CD4-positive, alpha-beta memory T cell (primary cell): ENCODE data around the gene SLC9A9. TPM values are rescaled to one million over a fixed set of nuclear protein-coding genes. Genes with fewer than 3 reads are reported as not detected.

ENCODE experiments used
- CTCF ChIA-PET: fragments of 350-600 bp; sonication (Branson Sonifier 250); formaldehyde crosslinking; loops from one replicate; lab custom pipeline; 2021; ENCODE audit warnings: inconsistent platforms; ENCODE audit not compliant: partially characterized antibody; lab: Charles Lee
- POLR2A ChIA-PET: fragments of 350-600 bp; sonication (Branson Sonifier 250); formaldehyde crosslinking; loops from one replicate; lab custom pipeline; 2021; ENCODE audit not compliant: partially characterized antibody; lab: Charles Lee
- DNase-seq, 5 donors: peaks; one replicate each; pipeline versions ENCODE4 v3.0.0 to v3.0.0-alpha.2; 2020 to 2022; ENCODE audit warnings: mixed read lengths in 1 of 5
- H3K27ac ChIP-seq: one replicate; pipeline ENCODE4 v1.7.0; 2013; ENCODE audit warnings: low read depth, low read length
- H3K27me3 ChIP-seq: 2 replicates; pipeline ENCODE4 v1.7.0; 2013; ENCODE audit warnings: mild to moderate bottlenecking, low read length, moderate library complexity; ENCODE audit not compliant: insufficient read depth
- H3K36me3 ChIP-seq: 2 replicates; pipeline ENCODE4 v1.7.0; 2013; ENCODE audit warnings: mild to moderate bottlenecking, low read length, moderate library complexity; ENCODE audit not compliant: insufficient read depth
- H3K4me1 ChIP-seq: 2 replicates; pipeline ENCODE4 v1.7.0; 2013; ENCODE audit warnings: mild to moderate bottlenecking, low read length, moderate library complexity; ENCODE audit not compliant: insufficient read depth
- H3K4me3 ChIP-seq, 2 donors: one replicate each; pipeline ENCODE4 v1.7.0; 2013; ENCODE audit warnings: low read length in 2 of 2, mild to moderate bottlenecking in 1 of 2
- H3K9me3 ChIP-seq, 2 donors: one replicate each; pipeline ENCODE4 v1.7.0; 2013; ENCODE audit warnings: low read length in 2 of 2, control low read depth in 1 of 2; ENCODE audit not compliant: control insufficient read depth in 1 of 2
- H3K27ac Mint-ChIP-seq, 7 donors: one replicate each; pipeline ENCODE4 v1.8.0; 2020 to 2021; ENCODE audit warnings: mixed read lengths in 7 of 7, mild to moderate bottlenecking in 6 of 7, inconsistent platforms in 3 of 7, moderate library complexity in 3 of 7
- H3K27me3 Mint-ChIP-seq, 2 donors: one replicate each; pipeline ENCODE4 v1.8.0; 2020 to 2021; ENCODE audit warnings: mixed read lengths in 2 of 2
- H3K36me3 Mint-ChIP-seq, 2 donors: one replicate each; pipeline ENCODE4 v1.8.0; 2020 to 2021; ENCODE audit warnings: mixed read lengths in 2 of 2, inconsistent platforms in 1 of 2, mild to moderate bottlenecking in 1 of 2
- H3K4me1 Mint-ChIP-seq, 4 donors: one replicate each; pipeline ENCODE4 v1.8.0; 2020 to 2021; ENCODE audit warnings: mixed read lengths in 4 of 4, mild to moderate bottlenecking in 1 of 4
- H3K4me3 Mint-ChIP-seq, 8 donors: one replicate each; pipeline ENCODE4 v1.8.0; 2020 to 2021; ENCODE audit warnings: mixed read lengths in 8 of 8, mild to moderate bottlenecking in 7 of 8, moderate library complexity in 6 of 8, inconsistent platforms in 3 of 8
- H3K9me3 Mint-ChIP-seq, 8 donors: one replicate each; pipeline ENCODE4 v1.8.0; 2020 to 2021; ENCODE audit warnings: mixed read lengths in 8 of 8, mild to moderate bottlenecking in 5 of 8, inconsistent platforms in 3 of 8, moderate library complexity in 1 of 8
- intact Hi-C: fragments of 100-400 bp; cut with micrococcal nuclease; formaldehyde crosslinking; loops from one replicate; pipeline ENCODE4 v1.15.1; 2023
- polyA plus RNA-seq, 2 donors: library from polyadenylated mRNA; unstranded; fragments of 300-500 nt; fragmentation: Illumina TruSeq; gene quantifications; one replicate each; pipeline ENCODE4 v1.2.3, GENCODE V29; 2021
- total RNA-seq, 2 experiments: library from RNA; stranded (reverse); gene quantifications; one replicate each; pipeline ENCODE4 v1.2.3, GENCODE V29; 2021

The SLC9A9 gene
- total and polyA plus RNA-seq, 4 experiments from 2014 or later: 30.8 to 35.5 (median 34.4) TPM

DNA sequence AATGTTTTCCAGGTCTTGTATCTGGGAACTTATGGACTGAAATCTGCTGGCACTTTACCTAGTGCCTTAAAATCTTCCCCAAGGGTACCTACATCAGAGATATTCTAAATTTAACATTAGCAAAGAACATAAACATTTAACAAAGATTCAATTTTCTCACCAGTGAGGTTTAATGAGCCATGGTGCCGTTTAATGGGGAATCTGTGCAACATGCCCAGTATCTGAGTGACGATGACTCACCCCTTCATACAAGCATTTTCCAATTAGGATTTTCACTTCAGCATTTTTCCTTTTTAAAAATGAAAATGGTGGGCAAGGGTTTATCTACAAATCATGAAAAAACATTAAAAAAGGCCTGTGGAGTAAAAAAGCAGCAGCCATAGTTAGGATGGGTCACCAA is 189.4 kb downstream of the SLC9A9 start:
- Mint-ChIP-seq H3K4me3 (no peak overlapping the region), H3K9me3 (peaks cover 0 to 3% (median 0%) of the 10 kb centered on the region in 8 donors), H3K4me1 (peaks cover 0 to 2% (median 0%) of the 10 kb centered on the region in 4 donors), H3K36me3 (peaks cover 14 to 54% of the 10 kb centered on the region in 2 donors), H3K27ac (no peak overlapping the region), H3K27me3 (no peaks in the 10 kb centered on the region)
- no peaks in the 10 kb centered on the region for H3K27me3 ChIP-seq
- no peaks in the 10 kb centered on the region for H3K36me3 ChIP-seq
- intact Hi-C loops: no loop called here
- no peak overlapping the region for H3K4me3 ChIP-seq
- DNase-seq: no peak
- CTCF ChIA-PET: no interaction called here
- POLR2A ChIA-PET: no interaction called here
- H3K9me3 ChIP-seq: no peaks in the 10 kb centered on the region
- no peaks in the 10 kb centered on the region for H3K4me1 ChIP-seq
- no peak overlapping the region for H3K27ac ChIP-seq

DNA sequence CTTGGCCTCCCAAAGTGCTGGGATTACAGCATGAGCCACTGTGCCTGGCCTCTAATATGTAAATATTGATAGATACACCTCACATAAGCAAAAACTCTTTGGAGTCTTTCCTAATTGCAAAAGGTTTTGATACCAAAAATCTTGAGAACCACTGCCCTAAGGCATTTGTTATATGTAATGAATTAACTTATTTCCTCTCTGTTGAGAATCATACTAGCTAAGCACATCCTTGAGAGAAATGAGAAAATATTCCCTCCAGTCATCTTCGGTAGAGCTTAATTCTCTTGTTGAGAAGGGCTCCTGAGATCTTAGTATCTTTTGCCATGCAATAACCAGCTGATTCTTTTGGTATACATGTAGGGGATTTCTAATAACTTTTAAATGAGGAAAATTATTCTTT is 190.2 kb downstream of the SLC9A9 start:
- H3K27ac ChIP-seq: no peak overlapping the region
- no peaks in the 10 kb centered on the region for H3K9me3 ChIP-seq
- peaks cover 0 to 3% (median 0%) of the 10 kb centered on the region in 8 donors for H3K9me3 Mint-ChIP-seq
- no peaks in the 10 kb centered on the region for H3K4me1 ChIP-seq
- H3K27me3 Mint-ChIP-seq: no peaks in the 10 kb centered on the region
- ChIA-PET CTCF (interaction anchor here (2.1 kb wide), 1 partner anchor 16 kb away, joined by 6 read pairs; no protein-coding TSS in a partner anchor), POLR2A (no interaction called here)
- no peak overlapping the region for H3K4me3 Mint-ChIP-seq
- intact Hi-C loops: no loop called here
- DNase-seq: no peak
- no peaks in the 10 kb centered on the region for H3K27me3 ChIP-seq
- H3K4me3 ChIP-seq: no peak overlapping the region
- no peaks in the 10 kb centered on the region for H3K4me1 Mint-ChIP-seq
- no peak overlapping the region for H3K27ac Mint-ChIP-seq
- no peaks in the 10 kb centered on the region for H3K36me3 ChIP-seq
- H3K36me3 Mint-ChIP-seq: peaks cover 18 to 56% of the 10 kb centered on the region in 2 donors

DNA sequence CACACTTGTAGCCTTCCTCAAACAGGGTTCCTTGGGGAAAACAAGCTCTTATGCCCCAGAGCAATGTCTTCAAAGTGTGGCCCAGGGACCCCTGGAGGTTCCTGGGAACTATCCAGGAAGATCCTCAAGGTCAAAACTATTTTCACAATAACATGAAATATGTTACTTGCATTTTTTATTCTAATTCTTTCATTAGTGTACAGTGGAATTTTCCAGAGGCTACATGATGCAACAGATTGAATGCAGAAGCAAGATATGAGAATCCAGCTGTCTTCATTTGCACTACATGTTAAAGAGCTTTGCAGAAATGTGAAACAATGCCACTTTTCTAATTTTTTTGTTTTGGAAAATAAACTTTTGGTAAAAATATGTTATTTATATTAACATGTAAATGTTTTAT is 190.9 kb downstream of the SLC9A9 start:
- intact Hi-C loops: no loop called here
- no peaks in the 10 kb centered on the region for H3K36me3 ChIP-seq
- no peaks in the 10 kb centered on the region for H3K9me3 ChIP-seq
- H3K27me3 ChIP-seq: no peaks in the 10 kb centered on the region
- Mint-ChIP-seq H3K4me1 (no peaks in the 10 kb centered on the region), H3K9me3 (peaks cover 0 to 3% (median 0%) of the 10 kb centered on the region in 8 donors), H3K36me3 (peaks cover 24 to 59% of the 10 kb centered on the region in 2 donors), H3K27me3 (no peaks in the 10 kb centered on the region), H3K27ac (no peak overlapping the region), H3K4me3 (no peak overlapping the region)
- no peaks in the 10 kb centered on the region for H3K4me1 ChIP-seq
- ChIA-PET CTCF (interaction anchor here (2.1 kb wide), 1 partner anchor 17 kb away, joined by 6 read pairs; no protein-coding TSS in a partner anchor), POLR2A (no interaction called here)
- H3K4me3 ChIP-seq: no peak overlapping the region
- H3K27ac ChIP-seq: no peak overlapping the region
- no peak for DNase-seq

DNA sequence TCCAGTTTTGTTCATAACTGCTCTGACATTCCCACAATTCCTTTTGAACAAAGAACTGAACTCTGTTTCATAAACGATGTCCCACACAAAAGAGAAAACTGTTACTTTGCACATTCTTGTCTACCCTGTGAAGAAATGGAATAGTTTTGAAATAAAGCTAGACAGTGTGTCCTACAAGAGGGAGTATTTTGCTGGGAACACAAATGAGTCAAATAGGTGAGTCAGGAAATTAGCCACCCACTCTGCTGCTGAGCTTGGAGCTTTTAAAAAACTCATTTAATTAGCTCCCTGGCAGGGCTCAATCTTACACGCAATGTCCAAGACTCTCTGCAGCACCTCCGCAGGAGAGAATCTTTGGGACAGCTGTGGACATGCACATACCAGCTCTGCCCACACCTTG is 193.4 kb downstream of the SLC9A9 start:
- Histone ChIP-seq H3K27me3 (no peaks in the 10 kb centered on the region), H3K4me3 (no peak overlapping the region), H3K36me3 (no peaks in the 10 kb centered on the region), H3K27ac (no peak overlapping the region), H3K4me1 (no peaks in the 10 kb centered on the region), H3K9me3 (no peaks in the 10 kb centered on the region)
- POLR2A ChIA-PET: no interaction called here
- H3K9me3 Mint-ChIP-seq: peaks cover 0 to 3% (median 0%) of the 10 kb centered on the region in 8 donors
- CTCF ChIA-PET: interaction anchor here (0.8 to 2.0 kb wide), 3 partner anchors 11 to 22 kb away, joined by 3 to 8 read pairs (median 3); no protein-coding TSS in a partner anchor
- no peak for DNase-seq
- no peak overlapping the region for H3K4me3 Mint-ChIP-seq
- H3K27me3 Mint-ChIP-seq: no peaks in the 10 kb centered on the region
- no peak overlapping the region for H3K27ac Mint-ChIP-seq
- H3K36me3 Mint-ChIP-seq: peaks cover 44 to 66% of the 10 kb centered on the region in 2 donors
- intact Hi-C loops: no loop called here
- no peaks in the 10 kb centered on the region for H3K4me1 Mint-ChIP-seq

DNA sequence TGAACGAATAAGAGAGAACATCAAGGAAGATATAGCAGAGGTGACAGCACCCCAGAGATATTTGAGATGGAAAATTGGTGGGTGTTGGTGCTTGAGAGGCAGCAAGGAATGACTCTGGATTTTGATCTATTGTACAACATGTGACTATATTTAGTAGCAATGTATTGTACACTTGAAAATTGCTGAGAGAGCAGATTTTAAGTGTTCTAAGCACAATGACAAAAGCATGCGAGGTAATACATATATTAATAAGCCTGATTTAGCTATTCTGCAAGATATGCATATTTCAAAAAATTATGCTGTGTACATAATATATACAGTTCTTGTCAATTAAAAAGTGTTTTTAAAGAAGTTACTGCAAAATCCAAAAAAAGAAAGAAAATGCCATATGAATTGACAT is 194.3 kb downstream of the SLC9A9 start:
- no peak overlapping the region for H3K4me3 ChIP-seq
- DNase-seq: no peak
- intact Hi-C loops: no loop called here
- no peaks in the 10 kb centered on the region for H3K4me1 Mint-ChIP-seq
- H3K9me3 ChIP-seq: no peaks in the 10 kb centered on the region
- no peaks in the 10 kb centered on the region for H3K4me1 ChIP-seq
- H3K9me3 Mint-ChIP-seq: peaks cover 0 to 5% (median 0%) of the 10 kb centered on the region in 8 donors
- POLR2A ChIA-PET: no interaction called here
- CTCF ChIA-PET: interaction anchor here (1.2 to 2.0 kb wide), 2 partner anchors 10 to 21 kb away, joined by 3 to 8 read pairs; no protein-coding TSS in a partner anchor
- no peaks in the 10 kb centered on the region for H3K27me3 Mint-ChIP-seq
- no peaks in the 10 kb centered on the region for H3K36me3 ChIP-seq
- H3K4me3 Mint-ChIP-seq: no peak overlapping the region
- H3K27me3 ChIP-seq: no peaks in the 10 kb centered on the region
- H3K27ac ChIP-seq: no peak overlapping the region
- H3K27ac Mint-ChIP-seq: no peak overlapping the region
- H3K36me3 Mint-ChIP-seq: peaks cover 49 to 71% of the 10 kb centered on the region in 2 donors

DNA sequence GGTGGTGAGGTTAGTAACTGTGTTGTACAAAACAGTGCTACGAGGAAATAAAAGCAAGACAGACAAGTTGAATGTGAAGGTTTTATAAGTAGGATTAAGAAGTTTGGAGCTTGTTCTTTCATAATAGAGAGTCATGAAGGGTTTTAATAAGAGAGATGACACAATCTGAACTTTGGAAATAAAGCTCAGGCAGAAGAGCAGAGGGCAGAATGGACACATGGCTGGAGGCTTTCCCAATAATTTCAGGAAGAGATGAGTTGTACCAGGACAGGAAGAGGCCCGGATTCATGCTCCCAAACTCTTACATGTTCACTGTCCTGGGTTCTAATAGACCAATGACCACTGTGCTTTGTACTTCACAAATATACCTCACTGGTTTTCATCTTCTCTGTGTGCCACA is 194.8 kb downstream of the SLC9A9 start:
- intact Hi-C loops: no loop called here
- Histone ChIP-seq H3K4me3 (no peak overlapping the region), H3K36me3 (no peaks in the 10 kb centered on the region), H3K4me1 (no peaks in the 10 kb centered on the region), H3K9me3 (no peaks in the 10 kb centered on the region), H3K27me3 (no peaks in the 10 kb centered on the region), H3K27ac (no peak overlapping the region)
- peaks cover 50 to 69% of the 10 kb centered on the region in 2 donors for H3K36me3 Mint-ChIP-seq
- no peak for DNase-seq
- peaks cover 0 to 6% (median 0%) of the 10 kb centered on the region in 8 donors for H3K9me3 Mint-ChIP-seq
- no peaks in the 10 kb centered on the region for H3K27me3 Mint-ChIP-seq
- no peak overlapping the region for H3K27ac Mint-ChIP-seq
- H3K4me3 Mint-ChIP-seq: no peak overlapping the region
- H3K4me1 Mint-ChIP-seq: no peaks in the 10 kb centered on the region
- POLR2A ChIA-PET: no interaction called here
- CTCF ChIA-PET: interaction anchor here (2.0 kb wide), 2 partner anchors 21 to 22 kb away, joined by 6 to 8 read pairs; no protein-coding TSS in a partner anchor

DNA sequence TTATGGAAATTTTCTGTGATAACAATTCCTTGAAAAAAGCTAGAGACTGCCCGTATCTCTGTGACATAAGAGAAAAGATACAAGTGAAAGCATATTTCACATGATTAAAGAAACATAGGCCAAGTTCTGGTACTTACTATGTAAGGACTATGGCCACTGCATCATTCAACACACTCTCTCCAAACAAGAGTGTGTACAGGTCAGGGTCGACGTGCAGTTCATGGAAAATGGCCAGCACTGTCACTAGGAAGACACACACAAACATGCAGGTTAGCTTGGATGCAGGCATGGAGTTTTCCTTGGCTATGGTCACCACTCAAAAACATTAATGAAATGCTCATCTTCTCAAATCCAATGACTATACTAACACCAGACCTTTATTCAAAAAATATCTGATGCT is 196.2 kb downstream of the SLC9A9 start:
- no peak overlapping the region for H3K4me3 ChIP-seq
- no peak overlapping the region for H3K27ac ChIP-seq
- H3K9me3 ChIP-seq: no peaks in the 10 kb centered on the region
- DNase-seq: no peak
- H3K4me1 ChIP-seq: no peaks in the 10 kb centered on the region
- no peaks in the 10 kb centered on the region for H3K27me3 ChIP-seq
- no peaks in the 10 kb centered on the region for H3K36me3 ChIP-seq
- intact Hi-C loops: no loop called here
- Mint-ChIP-seq H3K9me3 (peaks cover 0 to 6% (median 0%) of the 10 kb centered on the region in 8 donors), H3K4me1 (no peaks in the 10 kb centered on the region), H3K4me3 (no peak overlapping the region), H3K27ac (no peak overlapping the region), H3K36me3 (peaks cover 54 to 73% of the 10 kb centered on the region in 2 donors), H3K27me3 (no peaks in the 10 kb centered on the region)
- ChIA-PET POLR2A (no interaction called here), CTCF (interaction anchor here (2.0 kb wide), 1 partner anchor 22 kb away, joined by 6 read pairs; no protein-coding TSS in a partner anchor)
